Fibroblast of the aortic adventitia (primary cell): ENCODE results near the gene NRG3. TPM values are rescaled to one million over a fixed set of nuclear protein-coding genes. Genes with fewer than 3 reads are reported as not detected.

ENCODE experiments used
- DNase-seq: peaks from one replicate; pipeline ENCODE4 v3.0.0-alpha.2; 2010; ENCODE audit warnings: low read depth
- H3K4me3 ChIP-seq: 2 replicates; pipeline ENCODE4 v1.5.1; 2011; ENCODE audit warnings: low read depth, mild to moderate bottlenecking, control low read depth, low read length, moderate library complexity
- CTCF ChIP-seq: IDR thresholded peaks from 2 replicates; pipeline ENCODE4 v1.5.1; 2011; ENCODE audit warnings: mild to moderate bottlenecking, low read length, control low read depth, inconsistent platforms; ENCODE audit not compliant: insufficient read depth
- total RNA-seq: library from RNA; depleted of rRNA; stranded (reverse); fragments of >200 nt; gene quantifications from 2 replicates; pipeline ENCODE4 v1.2.3, GENCODE V29; 2012; ENCODE audit warnings: low replicate concordance

NRG3 gene
- total RNA-seq, 1 donor = not detected

DNA sequence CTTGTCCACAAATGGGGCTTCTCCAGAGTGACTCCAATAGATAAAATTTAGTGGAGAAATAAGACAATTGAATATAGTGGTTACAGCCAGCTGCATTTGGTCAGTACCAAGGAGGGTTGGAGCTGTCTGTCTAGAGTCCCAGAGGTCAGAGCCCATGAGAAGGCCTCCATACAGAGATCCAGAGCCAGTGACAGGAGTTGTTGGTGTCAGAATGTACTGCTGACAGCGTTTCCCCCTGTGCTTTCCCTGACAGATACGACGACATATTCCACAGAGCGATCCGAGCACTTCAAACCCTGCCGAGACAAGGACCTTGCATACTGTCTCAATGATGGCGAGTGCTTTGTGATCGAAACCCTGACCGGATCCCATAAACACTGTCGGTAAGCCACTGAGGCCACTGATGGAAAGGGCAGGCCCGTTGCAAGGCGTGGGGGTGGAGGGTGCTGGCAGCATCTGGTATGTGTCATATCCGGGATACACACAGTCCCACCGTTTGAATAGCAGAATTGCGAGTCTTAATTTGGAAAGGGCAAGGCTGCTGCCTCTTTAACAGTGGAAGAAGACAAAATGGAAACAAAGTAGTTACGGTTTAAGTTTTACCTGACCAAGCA is 483.6 kb downstream of the NRG3 start:
- no peak for TF ChIP-seq CTCF
- DNase-seq = peak; percentile 15
- no peak overlapping the region for H3K4me3 ChIP-seq

- no peak for DNase-seq
- no peak overlapping the region for H3K4me3 ChIP-seq
- no peak for TF ChIP-seq CTCF
These were observed 486.3 kb downstream of the NRG3 start for GRCh38 chr10:82361256-82361655.

DNA sequence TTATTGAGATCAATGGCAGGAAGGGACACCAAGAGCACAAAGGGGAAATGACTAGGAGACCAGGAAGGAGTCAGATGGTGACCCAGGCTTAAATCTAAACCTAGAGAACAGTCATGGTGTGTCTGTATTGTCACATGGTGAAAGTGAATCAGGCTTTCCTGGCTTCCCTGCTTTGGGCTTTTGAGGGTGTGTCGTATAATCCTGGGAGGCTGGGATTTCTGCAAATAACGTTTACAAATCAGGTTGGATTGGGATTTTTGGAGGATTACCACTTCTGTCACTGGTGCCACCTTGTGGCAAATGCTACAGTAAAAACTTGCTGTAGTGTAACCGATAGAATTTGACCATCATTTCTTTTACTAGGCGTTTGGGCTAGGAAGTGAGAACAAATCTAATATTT is 502.6 kb downstream of the NRG3 start:
- no peak overlapping the region for H3K4me3 ChIP-seq
- DNase-seq = peak; percentile 1
- TF ChIP-seq CTCF = no peak

DNA sequence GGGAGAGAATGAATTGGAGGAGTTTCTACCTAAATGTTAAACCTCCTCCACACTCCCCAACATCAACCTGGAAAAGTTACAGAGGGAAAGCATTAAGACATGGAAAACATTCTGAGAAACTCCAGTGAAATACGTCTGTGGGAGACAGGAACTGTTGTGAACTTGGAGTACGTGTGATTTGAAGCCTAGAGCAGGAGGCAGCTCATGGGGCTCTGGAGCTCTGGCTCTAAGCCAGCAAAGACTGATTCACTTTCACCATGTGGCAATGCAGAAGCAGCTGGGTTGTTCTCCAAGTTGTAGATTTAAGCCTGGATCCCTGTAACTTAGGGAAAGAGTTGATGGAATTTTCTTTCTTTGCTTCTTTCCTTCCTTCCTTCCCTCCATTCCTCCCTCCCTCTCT is 503.2 kb downstream of the NRG3 start:
- DNase-seq = peak; percentile 28
- TF ChIP-seq CTCF = no peak
- no peak overlapping the region for H3K4me3 ChIP-seq

DNA sequence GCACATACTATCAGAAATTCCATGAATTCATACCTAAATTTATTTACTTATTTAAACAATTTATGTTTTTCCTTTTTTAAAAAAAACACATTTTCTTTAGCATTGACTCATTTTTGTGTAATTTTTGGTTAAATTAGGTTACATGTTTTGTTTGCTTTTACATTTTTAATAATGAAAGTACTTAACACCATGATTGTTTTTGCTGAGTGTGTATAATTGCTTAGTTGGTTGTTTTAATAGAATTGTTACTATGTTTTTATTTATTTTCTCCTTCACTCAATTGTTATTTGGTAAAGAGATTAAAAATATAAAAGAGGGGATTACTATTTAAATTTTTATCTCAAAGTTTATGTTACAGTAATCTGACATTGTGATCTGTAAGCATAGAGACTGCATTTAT is 508.4 kb downstream of the NRG3 start:
- DNase-seq = no peak
- no peak for TF ChIP-seq CTCF
- H3K4me3 ChIP-seq = no peak overlapping the region

- no peak for DNase-seq
- no peak overlapping the region for H3K4me3 ChIP-seq
- TF ChIP-seq CTCF = no peak
These were observed 516.1 kb downstream of the NRG3 start for GRCh38 chr10:82390866-82391658.

DNA sequence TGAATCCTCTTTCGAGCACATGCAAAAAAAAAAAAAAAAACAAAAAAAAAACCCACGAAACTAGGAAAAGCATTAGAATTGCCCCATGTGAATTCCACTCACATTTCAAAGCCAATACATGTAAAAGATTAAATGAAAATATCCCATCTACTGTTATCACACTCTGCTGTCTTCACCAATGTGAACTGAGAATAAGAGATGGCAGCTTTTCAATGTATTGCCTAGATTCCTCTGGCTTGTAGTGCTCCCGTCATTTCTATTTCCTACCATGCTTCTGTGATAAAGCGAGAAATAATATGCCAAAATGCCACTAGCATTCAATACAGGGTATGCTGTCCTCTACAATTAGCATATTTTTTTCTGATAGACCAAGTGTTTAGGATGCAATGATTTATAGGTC is 517.0 kb downstream of the NRG3 start:
- no peak overlapping the region for H3K4me3 ChIP-seq
- no peak for TF ChIP-seq CTCF
- no peak for DNase-seq
